Measurements from ENCODE around the gene ARHGEF26.

- TF ChIP-seq POLR2AphosphoS5 (IDR thresholded peaks at IDR 0.05) (no peak), CTCF (IDR thresholded peaks at IDR 0.05) (no peak)
Measured at GRCh38 chr3:154137036-154137435, 15.8 kb downstream of the ARHGEF26 start.
